GM06990 (cell line): ENCODE results near the gene TMEM38A.
A peak's percentile ranks its signal among the peaks of the same experiment; 100 is the strongest.

Experiments used
- DNase-seq: peaks from one replicate; pipeline ENCODE4 v3.0.0-alpha.2; 2011; ENCODE audit not compliant: insufficient read length; ENCODE audit errors: extremely low read depth
- H3K27me3 ChIP-seq: replicated peaks from 2 replicates; pipeline ENCODE4 v1.6.0; 2011; ENCODE audit warnings: low read length; ENCODE audit not compliant: control insufficient read depth, insufficient read depth
- H3K36me3 ChIP-seq: 2 replicates; pipeline ENCODE4 v1.5.1; 2011; ENCODE audit warnings: low read length; ENCODE audit not compliant: control insufficient read depth, insufficient read depth
- H3K4me3 ChIP-seq: replicated peaks from 2 replicates; pipeline ENCODE4 v1.5.1; 2011; ENCODE audit warnings: low read depth, mild to moderate bottlenecking, control low read depth, low read length
- CTCF ChIP-seq: IDR thresholded peaks from 2 replicates; pipeline ENCODE4 v1.5.1; 2011; ENCODE audit warnings: low read length, control low read depth, mild to moderate bottlenecking, inconsistent platforms; ENCODE audit not compliant: insufficient read depth, poor library complexity, severe bottlenecking

The TMEM38A gene

GRCh38 chr19:16623576-16623975, 37.4 kb upstream of the TMEM38A start:
- Histone ChIP-seq H3K4me3 (no peak overlapping the region), H3K27me3 (no peaks in the 10 kb centered on the region), H3K36me3 (peaks cover 9% of the 10 kb centered on the region)
- no peak for DNase-seq
- TF ChIP-seq CTCF, result peak; percentile 51

- Histone ChIP-seq H3K27me3 (no peaks in the 10 kb centered on the region), H3K4me3 (no peak overlapping the region), H3K36me3 (peaks cover 8% of the 10 kb centered on the region)
- TF ChIP-seq CTCF, result no peak
- DNase-seq, result no peak
Observed at GRCh38 chr19:16624236-16624635, 36.7 kb upstream of the TMEM38A start.

- Histone ChIP-seq H3K36me3 (peaks cover 8% of the 10 kb centered on the region), H3K4me3 (no peak overlapping the region), H3K27me3 (no peaks in the 10 kb centered on the region)
- DNase-seq, result no peak
- no peak for TF ChIP-seq CTCF
Observed at GRCh38 chr19:16625163-16625958, 35.6 kb upstream of the TMEM38A start.

- Histone ChIP-seq H3K27me3 (no peaks in the 10 kb centered on the region), H3K36me3 (peaks cover 9% of the 10 kb centered on the region), H3K4me3 (peak overlapping the region; percentile 95)
- no peak for DNase-seq
- TF ChIP-seq CTCF, result no peak
Observed at GRCh38 chr19:16626796-16627192, 34.1 kb upstream of the TMEM38A start.

- peak; percentile 39 for DNase-seq
- H3K27me3 ChIP-seq, result no peaks in the 10 kb centered on the region
- peaks cover 9% of the 10 kb centered on the region for H3K36me3 ChIP-seq
- peak overlapping the region; percentile 95 for H3K4me3 ChIP-seq
- TF ChIP-seq CTCF, result no peak
Observed at GRCh38 chr19:16627193-16627927, 33.6 kb upstream of the TMEM38A start.
